ENCODE measurements around the gene FEZF1.

- TF ChIP-seq, protein P1, sequence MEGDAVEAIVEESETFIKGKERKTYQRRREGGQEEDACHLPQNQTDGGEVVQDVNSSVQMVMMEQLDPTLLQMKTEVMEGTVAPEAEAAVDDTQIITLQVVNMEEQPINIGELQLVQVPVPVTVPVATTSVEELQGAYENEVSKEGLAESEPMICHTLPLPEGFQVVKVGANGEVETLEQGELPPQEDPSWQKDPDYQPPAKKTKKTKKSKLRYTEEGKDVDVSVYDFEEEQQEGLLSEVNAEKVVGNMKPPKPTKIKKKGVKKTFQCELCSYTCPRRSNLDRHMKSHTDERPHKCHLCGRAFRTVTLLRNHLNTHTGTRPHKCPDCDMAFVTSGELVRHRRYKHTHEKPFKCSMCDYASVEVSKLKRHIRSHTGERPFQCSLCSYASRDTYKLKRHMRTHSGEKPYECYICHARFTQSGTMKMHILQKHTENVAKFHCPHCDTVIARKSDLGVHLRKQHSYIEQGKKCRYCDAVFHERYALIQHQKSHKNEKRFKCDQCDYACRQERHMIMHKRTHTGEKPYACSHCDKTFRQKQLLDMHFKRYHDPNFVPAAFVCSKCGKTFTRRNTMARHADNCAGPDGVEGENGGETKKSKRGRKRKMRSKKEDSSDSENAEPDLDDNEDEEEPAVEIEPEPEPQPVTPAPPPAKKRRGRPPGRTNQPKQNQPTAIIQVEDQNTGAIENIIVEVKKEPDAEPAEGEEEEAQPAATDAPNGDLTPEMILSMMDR (IDR thresholded peaks at IDR 0.05), result no peak
- no peak for TF ChIP-seq POLR2A (IDR thresholded peaks at IDR 0.05)
Observed at GRCh38 chr7:122298131-122298530, 6.4 kb downstream of the FEZF1 start.

Measured in right lobe of liver (tissue), 4 donors.